ENCODE data around the gene C10orf95.

DNA sequence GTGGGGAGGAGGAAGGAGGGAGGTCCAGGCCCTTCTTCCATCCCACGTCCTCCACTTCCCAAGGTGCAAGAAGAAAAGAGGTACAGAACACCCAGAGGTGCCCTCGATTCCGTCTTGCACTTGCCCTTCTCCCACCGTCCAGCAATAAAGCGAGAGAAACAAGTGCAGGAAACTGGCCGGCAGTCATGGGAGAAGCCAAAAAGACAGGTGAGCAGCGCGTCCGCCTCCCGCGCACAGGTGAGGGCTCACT, 1.3 kb downstream of the C10orf95 start:
- TF ChIP-seq, protein P1, sequence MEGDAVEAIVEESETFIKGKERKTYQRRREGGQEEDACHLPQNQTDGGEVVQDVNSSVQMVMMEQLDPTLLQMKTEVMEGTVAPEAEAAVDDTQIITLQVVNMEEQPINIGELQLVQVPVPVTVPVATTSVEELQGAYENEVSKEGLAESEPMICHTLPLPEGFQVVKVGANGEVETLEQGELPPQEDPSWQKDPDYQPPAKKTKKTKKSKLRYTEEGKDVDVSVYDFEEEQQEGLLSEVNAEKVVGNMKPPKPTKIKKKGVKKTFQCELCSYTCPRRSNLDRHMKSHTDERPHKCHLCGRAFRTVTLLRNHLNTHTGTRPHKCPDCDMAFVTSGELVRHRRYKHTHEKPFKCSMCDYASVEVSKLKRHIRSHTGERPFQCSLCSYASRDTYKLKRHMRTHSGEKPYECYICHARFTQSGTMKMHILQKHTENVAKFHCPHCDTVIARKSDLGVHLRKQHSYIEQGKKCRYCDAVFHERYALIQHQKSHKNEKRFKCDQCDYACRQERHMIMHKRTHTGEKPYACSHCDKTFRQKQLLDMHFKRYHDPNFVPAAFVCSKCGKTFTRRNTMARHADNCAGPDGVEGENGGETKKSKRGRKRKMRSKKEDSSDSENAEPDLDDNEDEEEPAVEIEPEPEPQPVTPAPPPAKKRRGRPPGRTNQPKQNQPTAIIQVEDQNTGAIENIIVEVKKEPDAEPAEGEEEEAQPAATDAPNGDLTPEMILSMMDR (conservative IDR thresholded peaks at IDR 0.05; ENCODE audit: low read depth in 2 of 2), result no peak
- TF ChIP-seq EZH2 (IDR thresholded peaks at IDR 0.05; ENCODE audit: low read depth, unreplicated experiment) (no peak), CREB1 (CRISPR knock-in tag; IDR thresholded peaks at IDR 0.05; ENCODE audit: low read depth) (no peak)
- TF ChIP-seq, protein P2, sequence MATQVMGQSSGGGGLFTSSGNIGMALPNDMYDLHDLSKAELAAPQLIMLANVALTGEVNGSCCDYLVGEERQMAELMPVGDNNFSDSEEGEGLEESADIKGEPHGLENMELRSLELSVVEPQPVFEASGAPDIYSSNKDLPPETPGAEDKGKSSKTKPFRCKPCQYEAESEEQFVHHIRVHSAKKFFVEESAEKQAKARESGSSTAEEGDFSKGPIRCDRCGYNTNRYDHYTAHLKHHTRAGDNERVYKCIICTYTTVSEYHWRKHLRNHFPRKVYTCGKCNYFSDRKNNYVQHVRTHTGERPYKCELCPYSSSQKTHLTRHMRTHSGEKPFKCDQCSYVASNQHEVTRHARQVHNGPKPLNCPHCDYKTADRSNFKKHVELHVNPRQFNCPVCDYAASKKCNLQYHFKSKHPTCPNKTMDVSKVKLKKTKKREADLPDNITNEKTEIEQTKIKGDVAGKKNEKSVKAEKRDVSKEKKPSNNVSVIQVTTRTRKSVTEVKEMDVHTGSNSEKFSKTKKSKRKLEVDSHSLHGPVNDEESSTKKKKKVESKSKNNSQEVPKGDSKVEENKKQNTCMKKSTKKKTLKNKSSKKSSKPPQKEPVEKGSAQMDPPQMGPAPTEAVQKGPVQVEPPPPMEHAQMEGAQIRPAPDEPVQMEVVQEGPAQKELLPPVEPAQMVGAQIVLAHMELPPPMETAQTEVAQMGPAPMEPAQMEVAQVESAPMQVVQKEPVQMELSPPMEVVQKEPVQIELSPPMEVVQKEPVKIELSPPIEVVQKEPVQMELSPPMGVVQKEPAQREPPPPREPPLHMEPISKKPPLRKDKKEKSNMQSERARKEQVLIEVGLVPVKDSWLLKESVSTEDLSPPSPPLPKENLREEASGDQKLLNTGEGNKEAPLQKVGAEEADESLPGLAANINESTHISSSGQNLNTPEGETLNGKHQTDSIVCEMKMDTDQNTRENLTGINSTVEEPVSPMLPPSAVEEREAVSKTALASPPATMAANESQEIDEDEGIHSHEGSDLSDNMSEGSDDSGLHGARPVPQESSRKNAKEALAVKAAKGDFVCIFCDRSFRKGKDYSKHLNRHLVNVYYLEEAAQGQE (IDR thresholded peaks at IDR 0.05; ENCODE audit: unreplicated experiment), result no peak
